EH (cell line): ENCODE results near the gene ATXN2L.
"Not testable (repeated sequence)": the region's sequence is repeated elsewhere in the genome, so short reads cannot be mapped to it uniquely, and the experiment has no call there.

Source experiments
- DNase-seq: peaks from one replicate; pipeline ENCODE4 v3.0.0-alpha.2; 2015; ENCODE audit warnings: low read depth

Gene ATXN2L

DNA sequence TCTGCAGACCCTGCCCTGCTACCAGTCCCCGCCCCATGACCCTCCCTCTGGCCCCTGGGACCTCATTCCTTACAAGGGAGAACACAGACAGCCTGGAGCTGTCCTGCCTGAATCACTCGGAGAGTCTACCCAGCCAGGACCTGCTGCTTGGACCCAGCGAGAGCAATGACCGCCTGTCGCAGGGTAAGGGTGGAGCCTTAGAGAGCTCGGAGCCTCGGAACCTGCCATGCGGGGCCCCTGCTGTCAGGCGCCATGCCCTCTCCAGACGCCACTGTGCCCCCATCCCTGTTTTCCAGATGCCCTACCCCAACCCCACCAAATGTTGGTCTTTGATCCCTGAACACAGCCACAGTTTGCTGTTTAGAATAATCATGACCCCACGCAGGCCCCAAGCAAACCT lies 46.4 kb downstream of the ATXN2L start:
- DNase-seq = no peak

DNA sequence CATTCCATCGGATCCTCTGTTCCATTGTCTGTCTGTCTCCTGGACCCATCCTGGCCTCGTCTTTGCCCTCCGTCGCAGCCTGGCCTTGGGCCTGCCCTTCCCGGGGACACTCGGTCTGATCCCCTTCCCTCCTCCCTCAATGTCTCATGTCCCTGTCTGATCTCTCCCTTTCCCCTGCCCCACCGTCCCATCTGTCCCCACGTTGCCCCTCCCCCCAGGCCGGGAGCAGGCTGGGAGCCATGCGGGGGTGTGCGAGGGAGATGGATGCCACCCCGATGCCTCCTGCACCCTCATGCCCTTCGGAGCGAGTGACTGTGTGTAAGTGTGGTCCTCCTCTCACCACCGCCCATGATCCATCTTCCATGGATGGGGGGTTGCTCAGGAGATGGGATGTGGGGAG lies 50.2 kb downstream of the ATXN2L start:
- DNase-seq = no peak

DNA sequence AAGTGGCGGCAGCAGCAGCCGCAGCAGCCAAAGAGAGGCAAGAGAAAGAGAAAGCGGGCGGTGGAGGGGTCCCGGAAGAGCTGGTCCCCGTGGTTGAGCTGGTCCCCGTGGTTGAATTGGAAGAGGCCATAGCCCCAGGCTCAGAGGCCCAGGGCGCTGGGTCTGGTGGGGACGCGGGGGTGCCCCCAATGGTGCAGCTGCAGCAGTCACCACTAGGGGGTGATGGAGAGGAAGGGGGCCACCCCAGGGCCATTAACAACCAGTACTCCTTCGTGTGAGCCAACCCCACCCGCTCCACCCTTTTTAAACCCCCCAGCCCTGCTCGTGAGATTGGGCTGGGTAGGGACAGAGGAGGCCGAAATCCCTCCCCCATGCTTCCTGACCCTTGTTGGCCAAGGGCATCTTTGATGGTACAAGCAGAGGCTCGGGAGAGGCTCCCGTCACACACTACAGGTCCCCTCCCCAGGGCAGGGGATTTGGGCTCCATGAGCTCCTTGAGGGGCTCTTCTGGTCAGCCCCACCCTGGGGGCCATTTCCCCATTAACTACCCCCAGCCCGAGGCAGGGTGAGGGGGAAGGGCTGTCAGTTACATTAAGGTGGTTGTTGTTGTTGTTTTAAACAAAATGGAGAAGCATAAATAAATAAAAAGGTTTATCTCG lies 50.9 kb downstream of the ATXN2L start:
- peak; percentile 22 for DNase-seq

DNA sequence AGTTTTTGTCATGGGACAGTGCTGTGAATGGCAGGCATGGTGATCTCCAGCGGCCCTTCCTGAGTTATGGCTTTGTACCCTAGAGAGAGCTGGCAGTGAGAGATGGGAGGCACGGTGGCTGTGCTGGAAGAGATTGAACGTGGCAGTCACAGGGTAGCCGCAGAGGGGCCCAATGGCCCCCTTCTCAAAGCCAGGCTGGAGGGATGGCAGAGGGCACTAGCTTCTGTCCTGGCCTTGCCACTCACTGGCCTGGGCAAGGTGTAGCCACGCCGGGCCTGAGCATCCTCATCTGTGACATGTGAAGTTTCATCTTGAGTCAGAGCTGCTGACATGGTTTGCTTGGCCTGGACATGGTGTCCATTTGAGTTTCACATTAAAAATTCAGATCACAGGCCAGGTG lies 51.6 kb downstream of the ATXN2L start:
- no peak for DNase-seq

DNA sequence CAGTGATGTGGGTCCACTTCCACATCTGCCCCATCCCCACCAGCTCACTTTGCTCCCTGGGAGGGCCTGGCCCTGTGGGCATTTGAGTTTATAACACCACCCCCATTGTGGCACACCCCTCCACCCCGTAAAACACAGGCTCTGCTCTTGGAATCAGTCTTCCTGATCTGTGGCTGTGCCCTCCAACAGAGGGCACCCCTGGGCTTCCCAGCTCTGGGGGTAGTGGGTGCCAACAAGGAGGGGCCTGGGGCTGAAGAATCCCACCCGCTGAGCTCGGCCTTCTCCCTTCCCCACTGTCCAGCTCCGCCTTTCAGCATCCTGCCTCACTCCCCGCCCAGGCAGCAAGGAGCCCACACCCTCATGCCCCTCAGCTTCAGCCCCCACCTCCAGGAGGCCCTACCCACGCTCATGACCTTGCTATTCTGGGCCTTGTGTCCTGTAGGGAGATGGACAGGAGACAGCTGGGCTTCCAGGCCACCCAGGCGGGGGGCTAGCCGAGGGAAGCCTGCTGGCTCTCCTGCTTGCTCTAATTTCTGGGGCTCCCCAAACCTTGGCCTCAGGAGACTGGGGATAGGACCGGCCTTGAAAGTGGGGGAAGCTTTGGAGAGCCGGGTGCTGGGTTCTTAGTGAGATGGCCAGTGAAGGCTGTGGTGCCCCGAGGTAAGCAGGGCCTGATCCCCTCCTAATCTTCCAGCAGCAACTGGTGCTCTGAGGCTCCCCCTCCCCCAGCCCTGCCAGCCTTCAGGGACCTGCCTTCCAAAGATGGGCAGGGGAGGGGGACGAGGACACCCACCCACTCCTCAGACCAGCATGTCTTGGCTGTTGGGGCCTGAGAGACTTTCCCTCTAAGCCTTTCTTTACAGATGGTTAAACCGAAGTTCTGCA lies 52.6 kb downstream of the ATXN2L start:
- no peak for DNase-seq

DNA sequence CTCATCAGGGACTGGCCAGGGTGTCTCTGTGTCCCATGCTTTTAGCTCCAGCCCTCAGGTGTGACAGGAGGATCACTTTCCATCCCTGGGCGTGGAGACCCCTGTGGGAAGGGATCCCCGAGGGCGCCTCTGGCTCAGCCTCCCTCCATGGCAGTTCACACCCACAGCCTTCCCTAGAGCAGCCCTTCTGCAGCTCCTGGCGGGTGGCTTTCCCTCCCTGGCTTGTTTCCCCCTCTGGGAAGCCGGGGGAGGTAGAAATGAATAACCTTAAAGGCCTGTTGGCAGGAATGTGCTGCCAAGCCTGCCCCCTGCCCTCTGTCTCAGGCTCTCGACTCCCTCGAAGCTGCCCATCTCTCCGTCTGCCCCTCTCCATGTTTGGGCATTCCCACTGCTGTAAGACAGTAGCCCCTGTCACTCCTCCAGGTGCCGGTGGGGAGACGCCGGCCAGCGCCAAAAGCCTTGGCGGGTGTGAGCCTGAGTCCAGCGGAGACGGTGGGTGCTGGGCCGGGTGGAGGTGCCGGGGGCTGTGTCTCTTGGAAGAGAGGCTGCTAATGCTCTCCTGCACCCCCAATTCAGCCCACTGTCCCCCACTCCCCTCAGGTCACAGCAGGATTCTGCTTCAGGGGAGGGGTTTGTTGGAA lies 53.3 kb downstream of the ATXN2L start:
- DNase-seq = no peak

DNA sequence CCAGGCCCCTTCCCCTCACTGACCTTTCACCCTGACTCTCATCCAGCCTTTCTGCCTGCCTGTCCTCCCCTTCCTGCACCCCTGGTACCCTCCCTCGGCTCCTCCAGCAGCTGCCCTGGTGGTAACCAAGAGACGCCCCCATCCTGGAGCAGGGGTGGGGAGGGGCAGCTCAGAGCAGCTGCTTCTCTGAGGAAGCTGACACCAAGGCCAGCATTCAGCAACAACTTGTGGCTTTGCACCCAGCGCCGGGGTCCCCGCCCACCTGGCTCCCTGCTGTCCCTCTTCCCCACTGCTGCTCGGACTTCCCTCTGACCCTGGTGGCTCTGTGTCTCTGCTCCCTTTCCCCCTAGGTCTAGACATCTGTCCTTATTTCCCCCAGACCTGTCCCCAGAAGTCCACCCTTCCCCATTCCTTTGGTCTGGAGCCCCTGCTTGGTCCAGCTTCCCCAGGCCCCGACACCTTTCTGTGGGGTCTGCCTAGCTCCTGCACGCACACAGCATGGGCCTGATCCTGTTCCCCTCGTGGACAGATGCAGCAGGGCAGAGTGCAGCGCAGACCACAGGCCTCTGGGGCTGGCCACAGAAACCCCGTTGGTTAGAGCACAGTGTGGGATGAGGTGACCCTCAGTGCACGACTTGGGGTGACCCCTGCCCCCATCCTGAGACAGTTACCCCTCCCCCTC lies 54.3 kb downstream of the ATXN2L start:
- no peak for DNase-seq

DNA sequence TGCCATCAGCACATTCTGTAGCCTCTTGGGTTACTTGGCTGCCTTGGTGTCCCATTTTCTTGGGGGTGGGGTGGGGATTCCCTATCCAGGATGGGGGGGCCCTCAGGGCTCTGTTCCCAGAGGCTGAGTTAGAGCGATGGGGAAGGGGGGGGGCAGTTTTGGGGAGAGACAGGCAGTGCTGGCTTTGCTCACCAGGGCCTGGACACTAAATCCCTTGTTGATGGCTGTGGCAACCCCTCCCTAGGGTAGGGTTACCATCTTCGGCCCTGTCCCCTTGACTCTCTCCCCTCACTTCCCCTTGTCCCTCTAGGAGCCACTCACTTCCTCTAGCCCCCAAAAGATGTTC lies 54.8 kb downstream of the ATXN2L start:
- DNase-seq = no peak

DNA sequence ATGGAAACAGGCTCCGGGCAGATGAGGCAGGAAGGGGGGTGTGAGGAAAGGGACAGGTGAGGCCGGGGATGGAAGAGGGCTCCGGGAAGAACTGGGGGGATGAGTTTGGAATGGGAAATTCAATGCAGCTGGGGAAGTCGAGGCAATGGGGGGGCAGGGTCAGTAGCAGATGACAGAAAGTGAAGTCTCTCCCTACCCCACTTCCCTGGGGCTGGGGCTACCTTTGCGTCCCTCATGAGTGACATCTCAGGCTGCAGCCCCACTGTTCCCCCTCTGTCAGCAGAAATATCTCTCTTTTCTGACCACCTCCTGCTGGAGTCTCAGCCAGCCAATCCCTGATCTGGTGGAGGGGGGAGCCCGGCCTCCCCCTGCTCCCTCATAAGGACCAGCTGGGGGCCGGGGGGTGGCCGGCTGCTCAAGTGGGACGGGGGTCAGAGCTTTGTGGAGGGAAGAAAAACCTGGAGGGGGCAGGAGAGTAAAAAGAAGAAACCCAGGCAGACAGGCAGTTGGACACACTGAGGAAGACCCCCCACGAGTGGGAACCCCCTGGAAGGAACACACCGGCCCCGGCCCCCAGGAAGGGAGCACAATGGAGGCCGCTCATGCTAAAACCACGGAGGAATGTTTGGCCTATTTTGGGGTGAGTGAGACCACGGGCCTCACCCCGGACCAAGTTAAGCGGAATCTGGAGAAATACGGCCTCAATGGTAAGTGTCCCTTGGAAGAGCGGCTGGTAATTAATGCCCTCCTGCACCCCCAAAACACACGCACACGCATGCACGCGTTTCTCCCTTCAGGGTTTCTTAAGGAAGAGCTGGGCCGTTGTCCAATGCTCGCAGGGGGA lies 55.5 kb downstream of the ATXN2L start, which contains the start of gene ATP2A1:
Gene ATP2A1 (plus strand): TSS at position 406 of the 844 bp plus-strand sequence. CDS start 184 bp downstream, at position 590.
- DNase-seq = no peak

DNA sequence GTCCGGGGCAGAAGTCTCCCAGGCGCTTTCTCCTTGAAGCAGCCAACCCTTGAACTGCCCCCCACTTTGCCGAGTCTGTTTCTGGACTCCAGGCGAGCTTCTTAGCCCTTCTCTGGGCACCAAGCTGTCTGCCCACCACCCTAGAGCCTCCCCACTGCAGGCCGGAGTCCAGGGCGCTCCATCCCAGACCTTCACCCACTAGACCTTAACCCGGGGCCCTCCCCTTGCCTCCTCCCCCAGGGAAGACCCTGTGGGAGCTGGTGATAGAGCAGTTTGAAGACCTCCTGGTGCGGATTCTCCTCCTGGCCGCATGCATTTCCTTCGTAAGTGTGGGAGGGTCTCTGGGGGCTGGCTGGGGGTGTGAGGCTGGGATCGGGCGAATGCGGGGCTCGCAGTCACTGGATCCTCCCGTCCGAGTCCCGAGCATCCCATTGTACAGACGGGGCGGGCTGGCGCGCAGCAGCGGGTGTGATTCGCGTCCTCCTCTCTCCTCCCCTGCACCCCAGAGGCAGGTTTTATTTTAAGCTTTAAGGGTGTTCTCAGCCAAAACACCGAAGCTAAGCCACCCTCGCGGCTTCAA lies 56.6 kb downstream of the ATXN2L start:
- no peak for DNase-seq

DNA sequence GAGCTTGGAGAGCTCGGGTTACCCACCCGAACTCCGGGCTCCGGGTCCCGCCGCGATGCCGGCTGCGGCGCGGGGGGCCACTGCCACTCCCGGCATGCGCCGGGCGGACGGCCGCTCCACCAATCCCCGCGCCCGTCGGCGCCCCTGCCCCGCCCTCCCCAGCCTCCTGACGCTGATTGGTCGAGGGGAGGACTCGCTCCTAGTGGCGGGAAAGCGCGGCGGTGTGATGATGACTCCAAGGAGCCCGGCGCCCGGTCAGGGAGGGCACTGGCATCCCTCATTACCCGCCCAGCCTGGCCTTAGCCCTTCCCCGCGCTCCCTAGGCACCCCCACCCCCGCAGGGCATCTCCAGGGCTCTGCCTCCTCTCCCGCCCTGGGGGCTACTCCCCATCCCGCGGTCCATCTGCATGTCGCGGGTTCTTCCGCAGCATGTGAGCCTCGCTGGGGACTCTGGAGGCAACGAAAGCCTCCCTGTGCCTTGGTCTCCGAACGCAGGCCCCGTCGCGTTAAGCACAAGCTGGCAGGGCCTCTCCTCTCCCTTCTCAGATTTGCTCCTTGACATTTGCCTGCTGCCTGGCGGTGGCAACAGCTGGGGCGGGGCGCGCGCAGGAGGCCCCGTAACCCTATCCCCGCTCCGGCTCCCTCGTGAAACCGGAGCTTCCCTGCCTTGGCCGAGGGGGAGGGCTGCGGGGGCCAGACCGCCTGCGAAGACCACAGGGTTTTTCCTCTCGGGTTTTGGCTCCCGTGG lies 57.2 kb downstream of the ATXN2L start:
- peak; percentile 85 for DNase-seq

DNA sequence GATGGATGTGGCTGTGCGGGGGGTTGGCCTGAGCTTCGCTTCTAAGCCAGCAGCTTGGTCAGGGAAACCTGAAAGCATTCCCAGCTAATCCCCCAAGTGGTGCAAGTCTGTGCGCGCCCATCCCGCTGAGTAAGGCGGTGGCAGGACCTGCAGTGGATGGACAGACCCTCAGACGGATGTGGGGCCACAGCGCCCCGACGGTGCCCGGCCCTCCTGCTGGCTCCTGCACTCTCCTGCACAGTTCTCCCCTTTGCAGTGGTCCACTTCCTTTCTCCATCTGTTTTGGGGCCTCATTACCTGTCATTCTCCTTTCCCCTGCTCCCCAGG lies 57.8 kb downstream of the ATXN2L start:
- DNase-seq = no peak

DNA sequence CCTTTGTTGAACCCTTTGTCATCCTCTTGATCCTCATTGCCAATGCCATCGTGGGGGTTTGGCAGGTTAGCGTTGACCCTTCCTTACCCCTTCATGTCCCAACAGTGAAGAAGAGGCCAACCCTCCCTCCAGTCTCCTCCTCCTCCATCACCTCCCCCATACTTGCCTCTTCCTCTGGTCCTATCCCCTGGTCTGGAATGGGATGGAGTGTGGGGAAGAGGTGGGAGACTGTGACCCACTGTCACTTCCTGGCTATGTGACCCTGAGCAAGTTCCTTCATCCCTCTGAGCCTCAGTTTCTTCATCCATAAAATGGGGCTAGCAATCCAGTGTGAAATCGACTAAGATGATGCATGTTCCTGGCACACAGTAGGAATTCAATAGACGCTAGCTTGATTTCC lies 58.2 kb downstream of the ATXN2L start:
- no peak for DNase-seq

DNA sequence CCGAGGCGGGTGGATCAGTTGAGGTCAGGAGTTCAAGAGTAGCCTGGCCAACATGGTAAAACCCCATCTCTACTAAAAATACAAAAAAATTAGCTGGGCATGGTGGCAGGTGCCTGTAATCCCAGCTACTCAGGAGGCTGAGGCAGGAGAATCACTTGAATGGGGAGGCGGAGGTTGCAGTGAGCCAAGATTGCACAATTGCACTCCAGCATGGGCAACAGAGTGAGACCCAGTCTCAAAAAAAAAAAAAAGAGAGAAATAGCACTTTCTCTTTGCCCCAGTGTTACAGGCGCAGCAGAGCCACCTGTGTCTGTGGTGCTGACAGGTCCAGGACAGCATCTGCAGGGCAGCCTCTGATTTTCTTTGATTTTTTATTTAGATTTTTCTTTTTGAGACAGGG lies 58.8 kb downstream of the ATXN2L start:
- DNase-seq = not testable (repeated sequence)

DNA sequence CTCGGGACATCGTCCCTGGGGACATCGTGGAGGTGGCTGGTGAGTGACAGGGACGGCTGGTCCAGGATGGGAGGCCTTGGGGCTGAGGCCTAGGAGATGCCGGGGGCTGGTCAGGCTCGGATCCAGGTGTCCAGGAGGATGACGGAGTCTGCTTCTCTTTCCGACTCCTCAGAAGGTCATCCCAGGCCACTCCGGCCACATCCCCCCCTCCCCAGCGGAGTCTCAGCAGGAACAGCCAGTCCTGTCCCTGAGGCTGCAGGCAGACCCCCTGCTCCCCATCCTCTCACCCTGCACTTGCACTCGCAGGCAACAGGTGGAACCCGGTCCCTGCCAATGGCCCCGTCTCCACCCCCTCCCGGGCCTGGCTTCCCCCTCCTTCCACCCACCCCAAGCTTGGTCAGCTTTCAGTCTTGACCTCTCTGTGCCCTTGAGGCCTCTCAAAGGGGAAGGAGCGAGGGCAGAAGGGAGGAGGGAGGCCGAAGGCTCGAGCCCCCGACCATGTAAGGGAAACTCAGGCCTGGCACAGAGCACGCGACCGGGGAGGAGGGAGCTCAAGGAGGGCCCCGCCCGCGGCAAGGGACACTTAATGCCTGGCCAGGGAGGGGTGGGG lies 59.9 kb downstream of the ATXN2L start:
- no peak for DNase-seq

DNA sequence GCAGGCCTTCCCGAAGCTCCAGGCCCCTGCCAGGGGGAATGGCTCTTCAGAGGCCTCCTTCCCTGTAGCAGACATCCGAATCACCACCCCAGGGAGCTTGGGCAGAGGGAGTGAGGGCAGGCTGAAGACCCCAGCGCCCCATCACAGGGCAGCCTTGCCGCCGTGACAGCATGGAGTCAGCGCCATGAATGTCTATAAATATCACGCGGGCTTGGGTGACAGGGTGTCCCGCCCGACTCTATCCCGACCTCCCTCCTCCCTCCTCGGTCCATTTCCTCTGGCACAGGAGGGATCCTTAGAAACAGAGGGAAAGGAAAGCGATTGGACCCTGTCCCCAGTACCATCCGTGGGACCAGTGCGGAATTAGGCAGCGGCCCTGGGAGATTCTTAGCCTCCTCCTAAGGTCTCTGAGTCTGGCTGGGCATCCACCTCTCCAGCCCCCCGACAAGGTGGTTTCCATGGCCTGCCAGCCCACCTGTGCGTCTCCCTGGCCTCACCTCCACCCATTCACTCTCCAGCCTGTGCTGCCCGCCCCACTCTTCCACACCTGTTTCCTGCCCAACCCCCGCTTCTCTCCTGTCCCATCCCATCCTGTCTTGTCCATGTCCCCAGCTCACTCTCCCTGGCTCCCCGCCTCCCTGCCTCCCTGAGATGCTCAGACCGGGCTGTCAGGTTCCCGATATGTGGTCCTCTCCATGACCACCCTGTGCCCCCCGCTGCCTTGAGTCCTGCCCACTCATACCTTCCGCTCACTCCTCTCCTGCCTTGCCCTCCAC lies 60.6 kb downstream of the ATXN2L start:
- no peak for DNase-seq

DNA sequence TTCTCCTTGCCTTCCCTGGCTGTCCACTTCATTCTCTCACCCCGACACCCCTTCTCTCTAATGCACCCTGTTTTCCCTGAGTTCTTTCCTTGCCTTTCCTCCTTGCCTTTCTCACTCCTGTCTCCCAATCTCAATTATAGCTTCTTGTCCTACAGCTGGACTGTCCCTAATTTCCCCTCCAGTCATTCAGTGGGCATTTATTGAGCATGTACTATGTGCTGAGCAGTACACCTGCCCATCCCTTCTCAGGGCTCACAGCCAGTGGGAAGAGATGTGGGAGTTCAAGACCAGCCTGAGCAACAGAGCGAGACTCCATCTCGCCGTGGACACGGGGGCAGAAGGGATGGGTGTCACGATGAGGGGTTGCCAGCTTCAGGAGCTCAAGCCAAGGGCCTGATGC lies 61.2 kb downstream of the ATXN2L start:
- no peak for DNase-seq
